GM18519 (cell line): Measurements from ENCODE around the gene PPP1R9A.

Source experiments
- ATAC-seq: cut with Tn5 transposase; IDR thresholded peaks from one replicate; pipeline ENCODE4 v1.9.1; 2021; ENCODE audit warnings: mild to moderate bottlenecking, moderate library complexity; ENCODE audit not compliant: unreplicated experiment, low FRiP score

The PPP1R9A gene

DNA sequence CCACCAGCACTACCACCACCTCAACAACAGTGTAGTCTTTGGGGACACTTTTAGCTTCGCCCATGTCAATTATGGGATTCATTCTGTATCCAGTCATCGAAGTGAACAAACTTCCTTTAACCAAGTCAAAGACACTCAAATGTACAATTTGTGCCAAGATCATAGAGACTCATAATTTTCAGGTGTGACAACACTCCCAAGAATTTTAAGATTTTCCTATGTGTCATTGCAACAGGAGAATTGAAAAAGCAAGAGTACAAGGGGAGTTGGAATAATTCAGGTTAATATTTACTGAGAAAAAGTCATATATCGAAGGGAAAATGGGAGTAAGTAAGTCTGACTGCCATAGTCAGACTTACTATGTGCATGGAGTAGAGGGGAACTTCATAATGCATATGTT, 390.7 kb downstream of the PPP1R9A start:
- ATAC-seq = no peak

DNA sequence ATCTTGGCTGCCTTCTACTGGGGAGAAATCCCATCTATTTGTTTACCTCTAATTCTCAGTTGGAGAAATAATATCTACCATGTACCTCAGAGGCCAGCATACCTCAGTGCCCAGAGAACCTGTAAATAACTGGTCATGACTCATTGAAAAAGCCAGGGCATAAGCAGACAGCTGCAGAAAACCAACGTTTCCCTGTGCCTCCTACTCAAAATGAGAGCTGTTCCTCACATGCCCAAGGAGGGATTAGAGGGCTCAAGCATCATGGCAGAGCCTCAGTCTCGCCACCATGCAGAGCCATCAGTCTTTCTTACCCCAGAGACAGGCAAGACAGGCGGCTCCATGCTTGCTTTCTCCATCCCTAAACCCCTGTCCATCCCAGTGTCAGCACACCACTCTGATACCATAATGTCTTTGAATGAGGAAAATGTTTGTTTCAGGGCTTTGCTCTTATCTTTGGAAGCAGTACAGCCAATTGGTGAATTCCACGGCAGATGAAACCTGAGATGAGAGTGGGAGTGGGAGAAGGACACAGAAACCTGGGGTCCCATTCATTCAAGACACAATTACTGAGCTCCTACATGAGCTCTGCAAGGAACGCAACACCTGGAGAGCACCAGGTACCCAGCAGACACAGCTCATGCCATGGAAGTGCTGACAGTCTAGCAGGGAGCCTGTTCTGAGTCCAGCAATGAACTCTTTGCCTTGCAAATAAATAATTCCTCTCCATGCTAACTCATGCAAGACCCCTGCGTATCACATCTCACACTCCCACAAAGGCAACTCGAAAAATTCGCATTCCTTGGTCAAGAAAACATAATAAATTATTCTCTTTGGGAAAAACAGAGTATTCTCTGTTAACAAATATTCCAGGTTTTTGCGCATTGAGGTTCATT, 395.9 kb downstream of the PPP1R9A start:
- ATAC-seq = no peak

DNA sequence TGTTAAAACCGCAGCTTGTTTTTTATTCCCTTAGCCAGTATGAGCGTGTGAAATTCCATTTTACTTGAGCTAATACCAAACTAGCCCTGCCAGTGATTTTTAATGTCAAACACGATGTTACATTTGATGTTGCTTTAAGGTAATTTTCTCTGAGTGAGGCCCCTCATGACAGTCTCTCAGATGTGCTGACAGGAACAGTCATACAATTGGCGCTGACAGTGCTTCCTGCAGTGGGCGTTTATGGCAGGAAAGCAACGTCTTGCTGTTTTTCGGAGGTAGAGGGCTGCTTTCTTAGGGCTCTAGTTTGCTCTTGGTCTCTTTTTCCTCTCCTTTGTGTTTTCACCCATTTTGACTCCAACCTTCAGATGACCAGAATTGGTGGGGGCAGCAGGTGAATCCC, 397.6 kb downstream of the PPP1R9A start:
- no peak for ATAC-seq

DNA sequence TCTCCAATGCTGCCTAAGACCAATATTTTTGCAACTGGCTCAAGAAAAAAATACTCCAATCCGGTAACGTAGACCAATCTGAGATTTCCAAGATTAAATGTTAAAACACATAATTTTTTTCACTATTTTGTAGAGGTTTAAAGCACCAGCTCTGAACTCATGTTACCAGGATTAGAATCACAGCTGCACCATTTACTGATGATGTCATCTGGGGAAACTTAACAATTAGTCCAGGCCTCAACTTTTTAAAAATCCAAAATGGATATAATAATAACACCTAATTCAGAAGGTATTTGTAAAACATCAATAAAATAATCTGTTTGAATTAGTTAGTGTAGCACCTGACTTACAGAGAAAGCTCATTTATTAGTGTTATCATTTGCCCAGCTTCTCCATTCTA, 402.6 kb downstream of the PPP1R9A start:
- ATAC-seq = no peak

GRCh38 chr7:95311389-95311788, 404.0 kb downstream of the PPP1R9A start:
- no peak for ATAC-seq

DNA sequence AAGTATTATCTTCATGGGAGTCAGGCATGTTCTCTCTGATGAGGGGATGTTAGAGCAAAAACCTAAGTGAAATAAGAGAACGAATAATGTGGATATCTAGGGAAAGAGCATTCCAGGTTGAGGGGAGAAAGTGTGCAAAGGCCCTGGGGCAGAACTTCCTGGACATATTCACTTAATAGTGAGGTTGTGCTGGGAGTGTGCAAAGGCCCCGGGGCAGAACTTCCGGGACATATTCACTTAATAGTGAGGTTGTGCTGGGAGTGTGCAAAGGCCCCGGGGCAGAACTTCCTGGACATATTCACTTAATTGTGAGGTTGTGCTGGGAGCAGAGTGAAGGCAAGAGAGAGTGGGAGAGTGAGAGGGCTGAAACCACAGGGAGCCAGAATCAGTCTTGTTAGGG, 405.2 kb downstream of the PPP1R9A start:
- ATAC-seq = no peak

- peak; percentile 85 for ATAC-seq
Observed at GRCh38 chr7:95316588-95316987, 409.2 kb downstream of the PPP1R9A start.

DNA sequence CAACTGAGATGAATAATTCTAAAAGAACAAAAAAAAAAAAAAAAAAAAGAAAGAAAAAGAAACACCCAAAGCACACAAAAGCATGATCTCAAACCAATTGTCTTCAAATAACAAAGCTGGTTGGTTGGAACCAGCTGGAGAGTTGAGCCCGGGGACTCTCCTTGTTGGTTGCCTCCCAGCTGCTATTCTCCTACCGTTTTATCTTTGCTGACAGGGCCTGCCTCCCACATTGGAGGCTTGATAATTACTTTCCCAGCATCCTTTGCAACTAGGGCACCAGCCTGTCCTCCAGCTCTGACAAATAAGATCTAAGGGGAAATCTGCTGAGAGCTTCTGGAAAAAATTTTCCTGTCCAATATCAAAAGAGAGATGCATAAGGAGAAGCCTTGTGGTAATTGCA, 410.2 kb downstream of the PPP1R9A start:
- no peak for ATAC-seq

GRCh38 chr7:95317966-95318365, 410.6 kb downstream of the PPP1R9A start:
- ATAC-seq = no peak

GRCh38 chr7:95318501-95319100, 411.2 kb downstream of the PPP1R9A start:
- ATAC-seq = no peak

- no peak for ATAC-seq
Observed at GRCh38 chr7:95319570-95319969, 412.2 kb downstream of the PPP1R9A start.

GRCh38 chr7:95320651-95321050, 413.3 kb downstream of the PPP1R9A start:
- no peak for ATAC-seq

DNA sequence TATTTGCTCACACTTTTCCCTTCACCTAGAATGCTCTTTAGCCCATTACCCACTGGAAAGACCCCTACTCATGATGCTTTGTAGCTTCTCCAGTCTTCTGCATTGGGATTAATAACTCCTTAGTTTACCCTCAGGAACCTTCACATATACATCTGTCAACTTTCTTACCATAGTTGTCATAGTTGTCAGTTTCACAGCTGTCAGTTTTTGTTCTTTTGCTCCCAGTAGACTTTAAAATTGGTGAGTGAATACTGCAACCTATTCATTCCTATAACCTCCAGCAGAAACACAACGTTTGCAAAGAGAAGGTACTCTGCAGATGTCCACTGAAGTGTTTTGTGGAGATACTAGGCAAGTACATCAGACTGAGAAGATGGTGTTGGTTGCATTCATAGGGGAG, 414.3 kb downstream of the PPP1R9A start:
- ATAC-seq = no peak

GRCh38 chr7:95322396-95322795, 415.0 kb downstream of the PPP1R9A start:
- no peak for ATAC-seq

- ATAC-seq = no peak
Observed at GRCh38 chr7:95322854-95323253, 415.5 kb downstream of the PPP1R9A start.

DNA sequence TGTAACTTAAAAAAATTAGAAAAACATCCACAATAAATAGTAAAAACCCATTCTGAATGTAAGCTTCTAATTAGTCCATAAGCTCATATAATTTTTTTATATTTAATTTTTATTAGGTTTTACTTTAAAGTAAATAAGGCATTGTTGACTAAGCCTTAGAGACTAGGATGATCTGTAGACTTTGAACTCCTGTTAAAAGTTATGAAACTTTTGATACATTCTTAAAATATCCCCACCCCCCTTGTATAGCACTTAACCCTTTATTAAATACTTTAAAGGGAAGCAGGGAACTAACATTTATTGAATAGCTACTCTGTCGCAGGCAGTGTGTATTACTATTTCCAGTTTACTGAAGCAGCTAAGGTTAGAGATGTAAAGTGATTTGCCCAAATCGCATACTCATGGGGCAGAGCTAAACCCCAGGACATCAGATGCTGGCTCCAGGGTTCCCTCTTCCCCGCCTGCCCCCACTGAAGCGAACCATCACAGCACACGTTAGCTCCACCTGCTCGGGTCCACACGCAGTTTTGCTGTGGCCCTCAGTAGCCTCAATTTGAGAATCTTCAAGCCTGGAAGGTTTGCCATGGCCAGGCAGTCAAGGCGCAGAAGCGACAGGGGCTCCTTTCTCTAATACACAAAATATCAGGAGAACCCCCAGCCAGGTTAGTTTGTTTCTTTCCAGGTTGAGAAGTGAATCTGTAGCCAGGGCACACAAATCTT, 416.2 kb downstream of the PPP1R9A start:
- ATAC-seq = no peak

- no peak for ATAC-seq
Observed at GRCh38 chr7:95324431-95324830, 417.0 kb downstream of the PPP1R9A start, which contains the start of gene PON1. TSS of gene PON1 (minus strand) at chr7:95324532. CDS start at chr7:95324475, 57 bp downstream.

- ATAC-seq = no peak
Observed at GRCh38 chr7:95327356-95327755, 420.0 kb downstream of the PPP1R9A start.

DNA sequence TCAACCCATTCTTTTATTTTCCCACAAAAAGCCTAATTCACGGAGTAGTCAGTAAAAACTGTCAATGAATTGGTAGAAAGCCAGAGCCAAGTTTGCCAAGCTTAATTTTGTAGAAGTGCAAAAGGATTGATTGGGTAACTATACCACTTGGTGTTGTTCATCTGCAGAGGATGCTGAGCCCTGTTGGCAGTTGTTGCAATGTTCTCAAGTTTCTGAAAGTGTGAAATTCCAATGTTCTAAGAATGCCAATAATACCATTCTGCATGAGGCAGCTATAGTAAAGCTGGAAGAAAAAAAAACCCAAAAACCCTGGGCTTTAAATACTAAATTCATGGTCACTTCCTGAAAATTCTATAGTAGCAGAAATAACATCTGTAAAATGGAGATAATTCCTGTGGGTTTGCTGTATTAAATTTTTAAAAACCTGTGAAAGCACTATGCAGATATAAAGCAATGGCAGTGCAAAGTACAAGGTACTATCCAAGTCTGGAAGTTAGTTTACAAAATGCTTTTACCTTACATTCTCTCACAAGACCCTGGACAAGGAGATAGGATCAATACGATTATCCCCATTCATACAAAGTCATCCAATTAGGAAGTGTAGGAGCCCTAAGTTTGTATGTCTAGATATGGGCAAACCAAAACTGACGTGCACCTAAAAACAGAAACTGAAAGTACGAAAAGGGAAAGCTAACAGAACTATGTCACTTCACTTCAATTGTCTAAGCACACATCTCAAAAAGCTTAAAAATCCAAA, 423.0 kb downstream of the PPP1R9A start:
- ATAC-seq = peak; percentile 98

GRCh38 chr7:95330961-95331337, 423.6 kb downstream of the PPP1R9A start:
- peak; percentile 30 for ATAC-seq

- no peak for ATAC-seq
Observed at GRCh38 chr7:95334447-95334846, 427.1 kb downstream of the PPP1R9A start.
